EL (cell line): Measurements from ENCODE around the gene VCY.
"Not testable (repeated sequence)": the region's sequence is repeated elsewhere in the genome, so short reads cannot be mapped to it uniquely, and the experiment has no call there.

ENCODE experiments used
- DNase-seq: peaks from one replicate; pipeline ENCODE4 v3.0.0-alpha.2; 2016

VCY gene

GRCh38 chrY:13986373-13986772 lies at the start of gene VCY:
VCY (minus strand) TSS chrY:13986473; CDS start chrY:13986440, 33 bp downstream.
- DNase-seq = not testable (repeated sequence)

- not testable (repeated sequence) for DNase-seq
Observed at GRCh38 chrY:14030395-14030794, 44.1 kb upstream of the VCY start.

GRCh38 chrY:14011916-14012315 lies 25.6 kb upstream of the VCY start:
- DNase-seq = not testable (repeated sequence)

DNA sequence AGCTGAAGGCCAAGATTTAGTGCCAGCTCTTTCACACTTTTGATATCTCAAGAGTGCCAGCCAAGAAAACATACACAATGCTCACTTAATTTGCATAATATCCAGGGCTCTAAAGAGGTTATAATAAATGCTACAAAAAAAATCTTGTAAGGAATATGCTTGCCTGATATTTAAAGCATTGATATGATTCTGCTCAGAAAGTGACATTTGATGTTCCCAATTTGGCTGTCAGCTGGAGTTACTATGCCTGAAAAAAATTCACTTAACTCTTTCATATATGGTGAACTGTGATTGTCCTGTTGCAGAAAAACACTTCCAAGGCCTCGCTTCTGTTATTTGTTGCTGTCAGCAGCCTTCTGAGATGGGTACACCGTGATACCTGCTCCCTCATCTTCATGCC lies 43.9 kb downstream of the VCY start:
- not testable (repeated sequence) for DNase-seq
